ENCODE measurements around the gene DAPP1. TPM values are rescaled to one million over a fixed set of nuclear protein-coding genes. Genes with fewer than 3 reads are reported as not detected.

Gene DAPP1
- total and polyA plus RNA-seq, 2 experiments from 2014 or later, result not detected

DNA sequence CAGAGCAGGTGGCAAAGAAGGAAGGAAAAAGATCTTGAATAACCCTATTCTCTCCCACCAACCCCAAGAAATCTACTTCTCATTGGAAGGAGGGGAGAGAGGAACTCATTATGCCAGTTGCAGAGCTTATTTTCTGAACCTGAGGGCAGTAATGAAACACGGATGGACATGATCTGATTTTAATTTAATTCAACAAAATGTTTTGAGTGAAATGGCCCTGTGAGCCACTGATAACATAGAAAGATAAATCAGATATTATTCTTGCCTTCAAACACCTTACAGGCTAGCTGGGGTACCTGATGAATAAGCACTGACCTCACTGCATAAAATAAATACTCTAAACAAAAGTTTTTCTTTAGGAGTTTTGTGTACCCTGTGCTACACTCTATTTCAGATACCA lies 30.3 kb downstream of the DAPP1 start:
- no peak for ATAC-seq
- Histone ChIP-seq H3K4me1 (ENCODE audit: insufficient read depth) (no peaks in the 10 kb centered on the region), H4K20me1 (replicated peaks; ENCODE audit: insufficient read depth) (no peaks in the 10 kb centered on the region), H3K27ac (ENCODE audit: low read depth) (no peak overlapping the region), H3K27me3 (ENCODE audit: insufficient read depth) (no peaks in the 10 kb centered on the region), H2AFZ (no peak overlapping the region), H3K4me2 (no peak overlapping the region), H3K36me3 (ENCODE audit: insufficient read depth) (no peaks in the 10 kb centered on the region), H3F3A (replicated peaks; ENCODE audit: low read depth) (no peaks in the 10 kb centered on the region), H3K9me2 (ENCODE audit: insufficient read depth) (no peaks in the 10 kb centered on the region), H3K4me3 (no peak overlapping the region), H3K79me2 (replicated peaks; ENCODE audit: insufficient read depth) (no peaks in the 10 kb centered on the region)
- H3K36me3 Mint-ChIP-seq (ENCODE audit: low read depth), result no peaks in the 10 kb centered on the region
- no peak overlapping the region for H3K27ac Mint-ChIP-seq
- H3K4me3 Mint-ChIP-seq, result no peak overlapping the region
- DNase-seq (ENCODE audit: low spot score), result no peak
- H3K4me1 Mint-ChIP-seq, result no peaks in the 10 kb centered on the region
- no peaks in the 10 kb centered on the region for H3K27me3 Mint-ChIP-seq (ENCODE audit: insufficient read depth, low read depth, poor library complexity)
- H3K9me3 Mint-ChIP-seq, result no peaks in the 10 kb centered on the region
- TF ChIP-seq ZNF114 (CRISPR knock-in tag; IDR thresholded peaks at IDR 0.05), result no peak
- no peak for TF ChIP-seq CTCF (conservative IDR thresholded peaks at IDR 0.05; ENCODE audit: low read depth in 2 of 2)
- TF ChIP-seq, protein P1, sequence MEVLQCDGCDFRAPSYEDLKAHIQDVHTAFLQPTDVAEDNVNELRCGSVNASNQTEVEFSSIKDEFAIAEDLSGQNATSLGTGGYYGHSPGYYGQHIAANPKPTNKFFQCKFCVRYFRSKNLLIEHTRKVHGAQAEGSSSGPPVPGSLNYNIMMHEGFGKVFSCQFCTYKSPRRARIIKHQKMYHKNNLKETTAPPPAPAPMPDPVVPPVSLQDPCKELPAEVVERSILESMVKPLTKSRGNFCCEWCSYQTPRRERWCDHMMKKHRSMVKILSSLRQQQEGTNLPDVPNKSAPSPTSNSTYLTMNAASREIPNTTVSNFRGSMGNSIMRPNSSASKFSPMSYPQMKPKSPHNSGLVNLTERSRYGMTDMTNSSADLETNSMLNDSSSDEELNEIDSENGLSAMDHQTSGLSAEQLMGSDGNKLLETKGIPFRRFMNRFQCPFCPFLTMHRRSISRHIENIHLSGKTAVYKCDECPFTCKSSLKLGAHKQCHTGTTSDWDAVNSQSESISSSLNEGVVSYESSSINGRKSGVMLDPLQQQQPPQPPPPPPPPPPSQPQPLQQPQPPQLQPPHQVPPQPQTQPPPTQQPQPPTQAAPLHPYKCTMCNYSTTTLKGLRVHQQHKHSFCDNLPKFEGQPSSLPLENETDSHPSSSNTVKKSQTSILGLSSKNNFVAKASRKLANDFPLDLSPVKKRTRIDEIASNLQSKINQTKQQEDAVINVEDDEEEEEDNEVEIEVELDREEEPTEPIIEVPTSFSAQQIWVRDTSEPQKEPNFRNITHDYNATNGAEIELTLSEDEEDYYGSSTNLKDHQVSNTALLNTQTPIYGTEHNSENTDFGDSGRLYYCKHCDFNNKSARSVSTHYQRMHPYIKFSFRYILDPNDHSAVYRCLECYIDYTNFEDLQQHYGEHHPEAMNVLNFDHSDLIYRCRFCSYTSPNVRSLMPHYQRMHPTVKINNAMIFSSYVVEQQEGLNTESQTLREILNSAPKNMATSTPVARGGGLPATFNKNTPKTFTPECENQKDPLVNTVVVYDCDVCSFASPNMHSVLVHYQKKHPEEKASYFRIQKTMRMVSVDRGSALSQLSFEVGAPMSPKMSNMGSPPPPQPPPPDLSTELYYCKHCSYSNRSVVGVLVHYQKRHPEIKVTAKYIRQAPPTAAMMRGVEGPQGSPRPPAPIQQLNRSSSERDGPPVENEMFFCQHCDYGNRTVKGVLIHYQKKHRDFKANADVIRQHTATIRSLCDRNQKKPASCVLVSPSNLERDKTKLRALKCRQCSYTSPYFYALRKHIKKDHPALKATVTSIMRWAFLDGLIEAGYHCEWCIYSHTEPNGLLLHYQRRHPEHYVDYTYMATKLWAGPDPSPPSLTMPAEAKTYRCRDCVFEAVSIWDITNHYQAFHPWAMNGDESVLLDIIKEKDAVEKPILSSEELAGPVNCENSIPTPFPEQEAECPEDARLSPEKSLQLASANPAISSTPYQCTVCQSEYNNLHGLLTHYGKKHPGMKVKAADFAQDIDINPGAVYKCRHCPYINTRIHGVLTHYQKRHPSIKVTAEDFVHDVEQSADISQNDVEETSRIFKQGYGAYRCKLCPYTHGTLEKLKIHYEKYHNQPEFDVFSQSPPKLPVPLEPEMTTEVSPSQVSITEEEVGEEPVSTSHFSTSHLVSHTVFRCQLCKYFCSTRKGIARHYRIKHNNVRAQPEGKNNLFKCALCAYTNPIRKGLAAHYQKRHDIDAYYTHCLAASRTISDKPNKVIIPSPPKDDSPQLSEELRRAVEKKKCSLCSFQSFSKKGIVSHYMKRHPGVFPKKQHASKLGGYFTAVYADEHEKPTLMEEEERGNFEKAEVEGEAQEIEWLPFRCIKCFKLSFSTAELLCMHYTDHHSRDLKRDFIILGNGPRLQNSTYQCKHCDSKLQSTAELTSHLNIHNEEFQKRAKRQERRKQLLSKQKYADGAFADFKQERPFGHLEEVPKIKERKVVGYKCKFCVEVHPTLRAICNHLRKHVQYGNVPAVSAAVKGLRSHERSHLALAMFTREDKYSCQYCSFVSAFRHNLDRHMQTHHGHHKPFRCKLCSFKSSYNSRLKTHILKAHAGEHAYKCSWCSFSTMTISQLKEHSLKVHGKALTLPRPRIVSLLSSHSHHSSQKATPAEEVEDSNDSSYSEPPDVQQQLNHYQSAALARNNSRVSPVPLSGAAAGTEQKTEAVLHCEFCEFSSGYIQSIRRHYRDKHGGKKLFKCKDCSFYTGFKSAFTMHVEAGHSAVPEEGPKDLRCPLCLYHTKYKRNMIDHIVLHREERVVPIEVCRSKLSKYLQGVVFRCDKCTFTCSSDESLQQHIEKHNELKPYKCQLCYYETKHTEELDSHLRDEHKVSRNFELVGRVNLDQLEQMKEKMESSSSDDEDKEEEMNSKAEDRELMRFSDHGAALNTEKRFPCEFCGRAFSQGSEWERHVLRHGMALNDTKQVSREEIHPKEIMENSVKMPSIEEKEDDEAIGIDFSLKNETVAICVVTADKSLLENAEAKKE (CRISPR knock-in tag; IDR thresholded peaks at IDR 0.05), result no peak
- TF ChIP-seq JUNB (IDR thresholded peaks at IDR 0.05; ENCODE audit: unreplicated experiment), result no peak
- TF ChIP-seq, protein P2, sequence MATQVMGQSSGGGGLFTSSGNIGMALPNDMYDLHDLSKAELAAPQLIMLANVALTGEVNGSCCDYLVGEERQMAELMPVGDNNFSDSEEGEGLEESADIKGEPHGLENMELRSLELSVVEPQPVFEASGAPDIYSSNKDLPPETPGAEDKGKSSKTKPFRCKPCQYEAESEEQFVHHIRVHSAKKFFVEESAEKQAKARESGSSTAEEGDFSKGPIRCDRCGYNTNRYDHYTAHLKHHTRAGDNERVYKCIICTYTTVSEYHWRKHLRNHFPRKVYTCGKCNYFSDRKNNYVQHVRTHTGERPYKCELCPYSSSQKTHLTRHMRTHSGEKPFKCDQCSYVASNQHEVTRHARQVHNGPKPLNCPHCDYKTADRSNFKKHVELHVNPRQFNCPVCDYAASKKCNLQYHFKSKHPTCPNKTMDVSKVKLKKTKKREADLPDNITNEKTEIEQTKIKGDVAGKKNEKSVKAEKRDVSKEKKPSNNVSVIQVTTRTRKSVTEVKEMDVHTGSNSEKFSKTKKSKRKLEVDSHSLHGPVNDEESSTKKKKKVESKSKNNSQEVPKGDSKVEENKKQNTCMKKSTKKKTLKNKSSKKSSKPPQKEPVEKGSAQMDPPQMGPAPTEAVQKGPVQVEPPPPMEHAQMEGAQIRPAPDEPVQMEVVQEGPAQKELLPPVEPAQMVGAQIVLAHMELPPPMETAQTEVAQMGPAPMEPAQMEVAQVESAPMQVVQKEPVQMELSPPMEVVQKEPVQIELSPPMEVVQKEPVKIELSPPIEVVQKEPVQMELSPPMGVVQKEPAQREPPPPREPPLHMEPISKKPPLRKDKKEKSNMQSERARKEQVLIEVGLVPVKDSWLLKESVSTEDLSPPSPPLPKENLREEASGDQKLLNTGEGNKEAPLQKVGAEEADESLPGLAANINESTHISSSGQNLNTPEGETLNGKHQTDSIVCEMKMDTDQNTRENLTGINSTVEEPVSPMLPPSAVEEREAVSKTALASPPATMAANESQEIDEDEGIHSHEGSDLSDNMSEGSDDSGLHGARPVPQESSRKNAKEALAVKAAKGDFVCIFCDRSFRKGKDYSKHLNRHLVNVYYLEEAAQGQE (IDR thresholded peaks at IDR 0.05; ENCODE audit: unreplicated experiment), result no peak
- no peak for TF ChIP-seq ETS1 (IDR thresholded peaks at IDR 0.05)
- TF ChIP-seq NANOG (IDR thresholded peaks at IDR 0.05; ENCODE audit: borderline replicate concordance), result no peak
- TF ChIP-seq POLR2AphosphoS5 (IDR thresholded peaks at IDR 0.05; ENCODE audit: low read depth), result no peak
- TF ChIP-seq EZH2 (IDR thresholded peaks at IDR 0.05; ENCODE audit: low read depth, unreplicated experiment), result no peak
- no peak for TF ChIP-seq STAT1 (IDR thresholded peaks at IDR 0.05; ENCODE audit: unreplicated experiment)
- no peak for TF ChIP-seq EZH2phosphoT487 (IDR thresholded peaks at IDR 0.05; ENCODE audit: unreplicated experiment)
- TF ChIP-seq CREB1 (CRISPR knock-in tag; IDR thresholded peaks at IDR 0.05; ENCODE audit: low read depth), result no peak
- no peak for TF ChIP-seq ZNF331 (CRISPR knock-in tag; IDR thresholded peaks at IDR 0.05; ENCODE audit: low read depth)

Data from GM23338 (cell line).